HG03342 (cell line): Measurements from ENCODE around the gene ULK4.
"Not testable (repeated sequence)": the region's sequence is repeated elsewhere in the genome, so short reads cannot be mapped to it uniquely, and the experiment has no call there.

Experiments
- ATAC-seq: cut with Tn5 transposase; IDR thresholded peaks from one replicate; pipeline ENCODE4 v1.9.1; 2021; ENCODE audit warnings: mild to moderate bottlenecking, moderate library complexity; ENCODE audit not compliant: unreplicated experiment

ULK4 gene

GRCh38 chr3:41695806-41696205, 266.1 kb downstream of the ULK4 start:
- ATAC-seq = not testable (repeated sequence)

- ATAC-seq = no peak
Observed at GRCh38 chr3:41693799-41694198, 268.1 kb downstream of the ULK4 start.

GRCh38 chr3:41690766-41691563, 270.9 kb downstream of the ULK4 start:
- no peak for ATAC-seq

DNA sequence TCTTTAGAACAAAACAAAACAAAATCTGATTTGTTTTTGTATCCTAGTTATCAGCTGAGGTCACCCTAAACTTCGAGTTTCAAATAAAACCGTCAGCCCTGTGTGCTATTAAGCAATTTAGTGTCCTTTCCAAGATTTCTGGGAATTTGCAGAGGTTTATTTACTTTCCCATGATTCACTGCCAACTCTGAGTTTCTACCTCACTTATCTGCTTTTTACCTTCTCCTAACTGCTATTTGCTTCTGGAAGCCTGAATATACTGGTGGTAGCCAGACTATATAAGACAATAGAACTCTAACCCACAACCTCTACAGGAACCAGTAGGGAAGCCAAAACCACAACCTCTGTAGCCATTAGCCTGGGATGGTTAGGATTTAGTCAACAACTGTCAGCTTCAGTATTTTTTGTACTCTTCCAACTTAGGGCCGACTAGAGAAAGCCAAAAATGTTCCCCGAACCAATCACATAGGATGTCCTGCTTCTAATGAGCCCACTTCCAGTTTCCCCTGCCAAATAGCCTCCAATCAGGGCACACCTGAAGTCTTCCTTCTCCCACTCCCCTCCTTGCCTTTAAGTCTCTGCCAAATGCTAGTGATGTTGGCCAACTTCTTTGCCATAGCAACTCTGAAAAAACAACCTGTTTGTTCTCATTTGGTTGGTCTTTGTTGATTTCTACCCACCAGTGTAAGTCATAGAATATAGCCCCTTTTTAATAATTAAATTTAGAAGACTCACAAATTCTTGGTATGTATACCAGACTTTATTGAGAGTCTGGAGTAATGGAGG, 273.1 kb downstream of the ULK4 start:
- ATAC-seq = no peak

GRCh38 chr3:41684797-41685735, 276.8 kb downstream of the ULK4 start:
- no peak for ATAC-seq

DNA sequence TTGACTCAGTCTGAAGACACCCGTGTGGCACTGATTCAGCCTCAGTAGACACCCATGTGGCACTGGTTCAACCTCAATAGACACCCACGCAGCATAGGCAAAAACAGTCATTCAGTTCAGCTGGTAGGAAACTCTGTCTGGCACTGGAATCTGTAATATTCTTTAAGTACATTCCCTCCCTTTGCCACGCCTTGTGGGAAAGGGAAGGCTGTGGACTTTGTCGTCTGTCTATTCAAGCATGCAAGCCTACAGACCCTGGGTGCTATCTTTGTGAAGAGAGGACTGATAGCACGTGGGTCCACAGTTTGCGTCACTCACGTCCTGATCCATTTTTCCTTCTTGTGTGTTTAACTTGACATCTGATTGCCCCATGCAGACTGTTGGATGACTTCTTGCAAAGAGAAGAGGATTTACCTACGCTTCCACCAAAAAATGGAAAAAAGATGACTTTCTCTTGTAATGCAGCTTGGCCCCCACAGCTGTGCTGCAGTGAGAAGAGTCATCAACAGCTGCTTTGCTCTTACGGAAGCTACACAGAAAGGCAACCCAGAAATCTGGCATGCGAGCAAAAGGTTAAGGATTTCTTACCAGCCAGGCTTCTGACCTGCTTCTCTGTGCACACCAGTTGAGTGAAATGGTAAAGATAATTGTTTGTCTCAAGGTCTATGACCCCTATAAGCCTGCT, 278.1 kb downstream of the ULK4 start:
- ATAC-seq = no peak

DNA sequence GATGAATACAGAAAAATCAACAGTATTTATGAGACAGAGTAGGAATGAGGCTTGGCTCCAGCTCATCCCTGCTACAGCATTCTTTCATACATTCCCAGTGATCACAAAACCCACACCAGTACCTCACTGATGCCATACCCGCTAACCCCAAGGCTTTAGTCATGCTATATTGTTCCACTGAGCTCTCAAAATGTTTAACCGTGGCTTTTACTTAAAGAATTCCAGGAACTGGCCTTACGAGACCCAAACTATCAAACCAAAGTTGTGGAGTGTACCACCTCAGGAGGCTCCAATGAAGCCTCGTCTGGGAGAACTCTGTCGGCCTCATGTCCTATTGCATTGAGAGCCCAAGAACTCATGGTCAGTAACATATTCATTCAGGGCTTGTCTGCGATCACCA, 278.9 kb downstream of the ULK4 start:
- ATAC-seq = no peak

- no peak for ATAC-seq
Observed at GRCh38 chr3:41682382-41682781, 279.5 kb downstream of the ULK4 start.

GRCh38 chr3:41681479-41681878, 280.4 kb downstream of the ULK4 start:
- no peak for ATAC-seq

GRCh38 chr3:41679374-41679773, 282.5 kb downstream of the ULK4 start:
- no peak for ATAC-seq

GRCh38 chr3:41675102-41675501, 286.8 kb downstream of the ULK4 start:
- ATAC-seq = not testable (repeated sequence)

DNA sequence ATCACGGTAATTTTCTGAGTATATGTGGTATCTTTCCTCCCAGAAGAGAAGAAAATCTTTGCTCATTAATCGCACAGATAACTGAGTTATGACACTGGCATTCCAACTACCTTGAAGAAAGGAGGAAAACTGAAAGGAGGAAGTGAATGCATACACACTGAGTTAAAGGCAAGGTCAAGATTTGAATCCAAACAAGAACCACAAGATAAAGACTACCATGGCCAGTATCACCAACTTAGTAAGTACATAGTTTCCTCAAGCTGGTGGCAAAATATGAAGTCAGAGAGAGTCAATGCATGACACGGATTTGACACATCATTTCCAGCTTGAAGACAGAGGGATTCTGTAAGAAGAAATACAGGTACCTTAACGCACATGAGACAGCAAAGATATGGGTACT, 287.5 kb downstream of the ULK4 start:
- no peak for ATAC-seq

- ATAC-seq = no peak
Observed at GRCh38 chr3:41673650-41674049, 288.3 kb downstream of the ULK4 start.

DNA sequence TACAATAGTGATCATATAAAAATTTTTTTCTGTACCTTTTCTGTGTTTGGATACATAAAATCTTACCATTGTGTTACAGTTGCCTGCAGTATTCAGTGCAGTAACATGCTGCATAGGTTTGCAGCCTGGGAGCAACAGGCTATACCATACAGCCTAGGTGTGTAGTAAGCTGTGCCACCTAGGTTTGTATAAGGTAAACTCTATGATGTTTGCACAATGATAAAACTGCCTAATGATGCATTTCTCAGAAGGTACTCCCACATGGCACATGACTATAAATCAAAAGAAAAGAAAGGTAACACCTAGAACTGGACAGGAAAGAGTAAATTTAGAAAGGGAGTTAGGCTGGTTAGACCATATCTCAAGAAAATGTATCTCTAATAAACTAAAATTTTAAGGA, 293.5 kb downstream of the ULK4 start:
- no peak for ATAC-seq

DNA sequence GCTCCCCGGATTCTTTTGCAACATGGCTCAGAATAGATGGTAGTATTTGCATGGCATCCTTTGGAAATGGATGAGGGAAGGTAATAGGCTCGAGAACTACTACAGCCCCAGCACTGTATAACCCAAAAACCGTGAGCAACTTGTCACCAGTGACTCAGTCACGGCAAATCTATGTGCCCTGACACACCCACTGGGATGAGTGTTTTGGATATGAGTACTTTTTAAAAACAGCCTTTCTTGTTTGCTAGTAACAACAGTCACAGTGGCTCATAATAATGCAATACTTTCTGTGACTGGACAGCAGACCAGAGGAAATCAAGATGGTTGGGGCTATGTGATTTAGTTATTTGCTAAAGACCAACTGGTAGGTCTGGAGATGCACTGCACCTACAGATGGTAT, 299.6 kb downstream of the ULK4 start:
- ATAC-seq = no peak

DNA sequence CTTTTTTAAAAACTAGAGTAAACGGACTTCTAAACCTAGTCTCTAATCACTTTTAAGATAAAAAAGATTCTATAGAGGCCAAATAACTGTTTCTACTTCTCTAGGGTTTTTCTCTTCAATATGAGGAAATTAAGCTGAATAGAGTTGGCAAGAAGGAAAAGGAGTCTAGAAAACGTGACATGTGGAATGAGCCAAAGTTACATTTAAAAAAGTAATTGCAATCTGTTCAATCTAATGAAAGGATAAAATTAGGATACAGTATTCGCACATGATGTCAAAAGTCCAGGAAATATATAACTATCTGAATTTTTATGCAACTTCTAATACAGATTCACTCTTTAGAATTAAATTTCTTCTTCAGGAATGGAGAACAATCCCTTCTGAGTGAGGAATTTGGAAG, 300.1 kb downstream of the ULK4 start:
- no peak for ATAC-seq

DNA sequence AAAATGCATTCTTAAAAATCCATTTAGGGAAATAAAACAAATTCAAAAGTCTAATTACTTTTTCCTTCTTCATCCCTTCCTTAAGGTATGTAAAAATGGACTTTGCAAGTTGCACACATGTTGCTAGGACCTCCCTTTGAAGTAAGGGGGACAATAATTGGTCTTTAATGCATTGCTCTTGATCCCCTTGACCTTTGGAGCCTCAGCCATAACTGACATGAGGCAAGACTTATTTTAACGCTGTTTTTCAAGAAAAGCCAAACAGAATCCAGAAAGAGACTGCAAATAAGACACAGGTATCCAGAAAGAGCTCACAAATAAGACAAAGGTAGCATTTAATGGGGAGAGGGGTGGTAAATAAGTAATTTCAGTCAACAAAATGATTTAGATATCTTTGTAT, 301.4 kb downstream of the ULK4 start:
- ATAC-seq = no peak

DNA sequence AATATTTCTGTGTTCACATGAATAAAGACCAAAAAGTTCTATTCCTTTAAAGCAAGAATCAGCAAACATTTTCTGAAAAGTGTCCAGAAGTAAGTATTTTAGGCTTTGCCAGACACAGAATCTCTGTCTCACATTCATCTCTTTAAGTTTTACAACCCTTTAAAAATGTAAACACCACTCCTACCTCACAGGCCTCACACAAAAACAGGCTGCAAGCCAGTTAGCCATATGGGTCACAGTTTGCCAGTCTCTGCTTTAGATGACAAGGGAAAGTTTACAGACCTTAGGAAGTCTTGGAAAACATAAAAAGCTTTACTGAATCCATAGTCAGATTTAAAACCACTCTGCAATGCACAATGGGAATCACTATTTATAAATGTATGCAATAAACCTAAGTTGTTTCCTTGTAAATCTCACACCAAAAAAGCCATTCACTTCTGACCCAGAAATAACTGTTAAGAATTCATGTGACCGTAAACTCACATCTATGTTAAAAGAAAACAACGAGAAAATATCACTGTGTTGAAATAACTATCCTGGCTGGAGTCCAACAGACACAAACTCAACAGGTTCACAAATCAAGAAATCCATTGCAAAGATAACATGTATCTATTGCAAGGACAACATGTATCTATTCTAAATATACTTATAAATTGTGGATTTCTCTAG, 308.2 kb downstream of the ULK4 start:
- no peak for ATAC-seq

- ATAC-seq = no peak
Observed at GRCh38 chr3:41652931-41653330, 309.0 kb downstream of the ULK4 start.

DNA sequence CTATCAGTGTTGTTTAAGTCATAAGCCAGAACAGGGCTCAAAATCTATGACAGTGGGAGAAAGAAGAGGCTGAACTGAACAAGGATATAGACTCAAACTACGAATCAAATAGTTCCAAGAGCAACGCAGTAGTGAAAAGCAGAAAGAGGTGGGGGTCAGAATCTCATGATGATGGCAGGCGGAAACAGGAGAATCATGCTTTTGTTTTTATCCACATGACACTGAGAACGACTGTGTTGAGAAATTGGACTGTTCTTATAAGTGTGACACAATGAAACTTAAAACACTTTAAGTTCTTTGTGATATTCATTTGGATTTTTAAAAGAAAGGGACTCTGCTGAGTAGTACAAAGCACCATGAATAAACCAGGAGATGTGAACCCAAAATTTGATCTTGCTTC, 309.4 kb downstream of the ULK4 start:
- ATAC-seq = no peak
